ENCODE measurements around the gene LSS. TPM values are rescaled to one million over a fixed set of nuclear protein-coding genes. Genes with fewer than 3 reads are reported as not detected.
A peak's percentile ranks its signal among the peaks of the same experiment; 100 is the strongest.
"Not testable (repeated sequence)": the region's sequence is repeated elsewhere in the genome, so short reads cannot be mapped to it uniquely, and the experiment has no call there.

Gene LSS
- total RNA-seq, 1 experiment from 2014 or later: 45.7 TPM

- intact Hi-C loops (cut with micrococcal nuclease): loop anchor here (2.0 kb wide), 1 partner anchor 42 kb away; no protein-coding TSS in a partner anchor
- Histone ChIP-seq H3K9me3 (ENCODE audit: low read length) (no peaks in the 10 kb centered on the region), H3K27me3 (ENCODE audit: low read length) (no peaks in the 10 kb centered on the region), H3F3A (ENCODE audit: low read length, unreplicated experiment) (no peaks in the 10 kb centered on the region), H3K9me2 (replicated peaks; ENCODE audit: low read length) (no peaks in the 10 kb centered on the region), H3K79me2 (ENCODE audit: low read length) (peaks cover 4% of the 10 kb centered on the region; the same call in 1 of the 2 replicates), H3K4me1 (ENCODE audit: insufficient read depth, low read length) (peaks cover 30% of the 10 kb centered on the region), H3K4me3 (ENCODE audit: low read length) (peak overlapping the region; percentile 96), H3K4me2 (ENCODE audit: low read length) (peak overlapping the region; percentile 95), H3K27ac (ENCODE audit: low read length) (peak overlapping the region; percentile 34), H2AFZ (ENCODE audit: low read length) (peak overlapping the region; percentile 95), H3K9ac (ENCODE audit: low read length) (peak overlapping the region; percentile 54), H4K20me1 (ENCODE audit: low read length) (no peaks in the 10 kb centered on the region), H3K36me3 (ENCODE audit: low read depth, low read length) (no peaks in the 10 kb centered on the region)
- TSS peak; percentile 71 for BruUV-seq (replicated peaks)
- peak; percentile 65 for DNase-seq
- CTCF ChIA-PET: no interaction called here
- ATAC-seq: peak; percentile 75
- POLR2A ChIA-PET (ENCODE audit: unreplicated experiment): no interaction called here
- TF ChIP-seq EZH2phosphoT487 (IDR thresholded peaks at IDR 0.05; ENCODE audit: borderline replicate concordance, low read length): no peak
- TF ChIP-seq, protein P1, sequence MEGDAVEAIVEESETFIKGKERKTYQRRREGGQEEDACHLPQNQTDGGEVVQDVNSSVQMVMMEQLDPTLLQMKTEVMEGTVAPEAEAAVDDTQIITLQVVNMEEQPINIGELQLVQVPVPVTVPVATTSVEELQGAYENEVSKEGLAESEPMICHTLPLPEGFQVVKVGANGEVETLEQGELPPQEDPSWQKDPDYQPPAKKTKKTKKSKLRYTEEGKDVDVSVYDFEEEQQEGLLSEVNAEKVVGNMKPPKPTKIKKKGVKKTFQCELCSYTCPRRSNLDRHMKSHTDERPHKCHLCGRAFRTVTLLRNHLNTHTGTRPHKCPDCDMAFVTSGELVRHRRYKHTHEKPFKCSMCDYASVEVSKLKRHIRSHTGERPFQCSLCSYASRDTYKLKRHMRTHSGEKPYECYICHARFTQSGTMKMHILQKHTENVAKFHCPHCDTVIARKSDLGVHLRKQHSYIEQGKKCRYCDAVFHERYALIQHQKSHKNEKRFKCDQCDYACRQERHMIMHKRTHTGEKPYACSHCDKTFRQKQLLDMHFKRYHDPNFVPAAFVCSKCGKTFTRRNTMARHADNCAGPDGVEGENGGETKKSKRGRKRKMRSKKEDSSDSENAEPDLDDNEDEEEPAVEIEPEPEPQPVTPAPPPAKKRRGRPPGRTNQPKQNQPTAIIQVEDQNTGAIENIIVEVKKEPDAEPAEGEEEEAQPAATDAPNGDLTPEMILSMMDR (conservative IDR thresholded peaks at IDR 0.05; ENCODE audit: low read depth, low read length): no peak
- TF ChIP-seq EZH2 (IDR thresholded peaks at IDR 0.05; ENCODE audit: low read length, unreplicated experiment): no peak
Observed at GRCh38 chr21:46184625-46185555, 43.7 kb downstream of the LSS start.

- Histone ChIP-seq H3K9ac (ENCODE audit: low read length) (peak within 1 kb of the TSS; percentile 67), H3K27ac (ENCODE audit: low read length) (peak within 1 kb of the TSS; percentile 34), H3K9me2 (replicated peaks; ENCODE audit: low read length) (no peaks in the 10 kb centered on the region), H3K9me3 (ENCODE audit: low read length) (no peaks in the 10 kb centered on the region), H3K36me3 (ENCODE audit: low read depth, low read length) (no peaks in the 10 kb centered on the region), H3K27me3 (ENCODE audit: low read length) (no peaks in the 10 kb centered on the region), H4K20me1 (ENCODE audit: low read length) (no peaks in the 10 kb centered on the region), H3K4me3 (ENCODE audit: low read length) (peak within 1 kb of the TSS; percentile 96), H3K4me1 (ENCODE audit: insufficient read depth, low read length) (peaks cover 22% of the 10 kb centered on the region), H3K79me2 (ENCODE audit: low read length) (peaks cover 4% of the 10 kb centered on the region; the same call in 1 of the 2 replicates), H3F3A (ENCODE audit: low read length, unreplicated experiment) (no peaks in the 10 kb centered on the region), H3K4me2 (ENCODE audit: low read length) (peak within 1 kb of the TSS; percentile 98), H2AFZ (ENCODE audit: low read length) (peak within 1 kb of the TSS; percentile 95)
- ATAC-seq (peak; percentile 68), DNase-seq (peak; percentile 63)
- CTCF ChIA-PET: no interaction called here
- TF ChIP-seq EZH2 (IDR thresholded peaks at IDR 0.05; ENCODE audit: low read length, unreplicated experiment) (no peak), EZH2phosphoT487 (IDR thresholded peaks at IDR 0.05; ENCODE audit: borderline replicate concordance, low read length) (no peak)
- TF ChIP-seq, protein P1 (conservative IDR thresholded peaks at IDR 0.05; ENCODE audit: low read depth, low read length): no peak
- intact Hi-C loops (cut with micrococcal nuclease): loop anchor here (2.0 kb wide), 1 partner anchor 43 kb away; no protein-coding TSS in a partner anchor
- BruUV-seq (replicated peaks): TSS peak; percentile 48
- POLR2A ChIA-PET (ENCODE audit: unreplicated experiment): no interaction called here
Observed at GRCh38 chr21:46183910-46184624, 44.5 kb downstream of the LSS start, which contains the start of gene SPATC1L. SPATC1L (minus strand) TSS chr21:46184459; CDS start chr21:46182816, 1,643 bp downstream.

DNA sequence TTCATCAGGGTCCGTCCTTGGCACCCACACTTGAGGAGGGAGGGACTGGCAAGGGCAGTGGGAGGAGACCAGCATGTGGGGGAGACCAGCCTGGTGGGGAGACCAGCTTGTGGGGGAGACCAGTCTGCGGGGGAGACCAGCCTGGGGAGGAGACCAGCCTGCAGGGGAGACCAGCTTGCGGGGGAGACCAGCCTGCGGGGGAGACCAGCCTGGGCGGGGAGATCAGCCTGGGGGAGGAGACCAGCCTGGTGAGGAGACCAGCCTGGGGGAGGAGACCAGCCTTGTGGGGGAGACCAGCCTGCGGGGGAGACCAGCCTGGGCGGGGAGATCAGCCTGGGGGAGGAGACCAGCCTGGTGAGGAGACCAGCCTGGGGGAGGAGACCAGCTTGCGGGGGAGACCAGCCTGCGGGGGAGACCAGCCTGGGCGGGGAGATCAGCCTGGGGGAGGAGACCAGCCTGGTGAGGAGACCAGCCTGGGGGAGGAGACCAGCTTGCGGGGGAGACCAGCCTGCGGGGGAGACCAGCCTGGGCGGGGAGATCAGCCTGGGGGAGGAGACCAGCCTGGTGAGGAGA lies 45.2 kb downstream of the LSS start:
- H2AFZ ChIP-seq (ENCODE audit: low read length): not testable (repeated sequence)

More for the DNA sequence above, 45.2 kb downstream of the LSS start:
- H3K27me3 ChIP-seq (ENCODE audit: low read length); H3F3A ChIP-seq (ENCODE audit: low read length, unreplicated experiment); ATAC-seq; BruUV-seq (replicated peaks); H3K9me3 ChIP-seq (ENCODE audit: low read length); H4K20me1 ChIP-seq (ENCODE audit: low read length); H3K27ac ChIP-seq (ENCODE audit: low read length); intact Hi-C loops (cut with micrococcal nuclease); H3K36me3 ChIP-seq (ENCODE audit: low read depth, low read length); H3K9me2 ChIP-seq (replicated peaks; ENCODE audit: low read length); DNase-seq; CTCF ChIA-PET; POLR2A ChIA-PET (ENCODE audit: unreplicated experiment); H3K9ac ChIP-seq (ENCODE audit: low read length); H3K79me2 ChIP-seq (ENCODE audit: low read length): not testable (repeated sequence)
- peak overlapping the region; percentile 96 for H3K4me3 ChIP-seq (ENCODE audit: low read length)
- peak overlapping the region; percentile 98 for H3K4me2 ChIP-seq (ENCODE audit: low read length)
- H3K4me1 ChIP-seq (ENCODE audit: insufficient read depth, low read length): peaks cover 16% of the 10 kb centered on the region
